Measurements from ENCODE around the gene RPP25L. TPM values are rescaled to one million over a fixed set of nuclear protein-coding genes. Genes with fewer than 3 reads are reported as not detected.
A peak's percentile ranks its signal among the peaks of the same experiment; 100 is the strongest.

The RPP25L gene
- 4.8 and 13.1 TPM in 2 replicates for total RNA-seq (2011; cell fraction: chromatin; rRNA removed; ENCODE audit: low replicate concordance)
- total RNA-seq (2011; cell fraction: nucleolus; rRNA removed), result 24.3 and 25.9 TPM in 2 replicates
- total RNA-seq (2011; cell fraction: nucleoplasm; rRNA removed), result 14.3 and 16.9 TPM in 2 replicates
- total RNA-seq (2014; rRNA removed), result 42.0 and 51.6 TPM in 2 replicates
- total RNA-seq (2014; rRNA removed; fragmentation: Illumina TruSeq; extraction: Trizol), result 12.1 and 19.1 TPM in 2 replicates
- total RNA-seq (2015; rRNA removed; fragmentation: Illumina TruSeq; extraction: Trizol), result 24.6 and 25.4 TPM in 2 replicates
- 34.9 and 38.2 TPM in 2 replicates for total RNA-seq (2021)
- polyA plus RNA-seq (2011; rRNA removed), result 31.5 and 36.7 TPM in 2 replicates
- polyA plus RNA-seq (2011; cell fraction: cytosol; rRNA removed), result 43.6 and 104 TPM in 2 replicates
- 25.2 and 35.0 TPM in 2 replicates for polyA plus RNA-seq (2011; cell fraction: nucleus; rRNA removed)
- polyA plus RNA-seq (2012), result 38.1 and 40.0 TPM in 2 replicates
- polyA plus RNA-seq (2014; fragmentation: Illumina TruSeq; extraction: Trizol), result 19.7 and 39.2 TPM in 2 replicates
- 10 to 100 TPM; 16.3 to 29.0 TPM for polyA plus RNA-seq (2014; fragmentation: Nextera tagmentation; extraction: Ambion mirVana)
- polyA plus RNA-seq (2014; rRNA removed), result 43.7 and 48.2 TPM in 2 replicates
- polyA minus RNA-seq (2011; rRNA and poly(A)+ RNA removed), result 6.4 and 8.7 TPM in 2 replicates
- 15.8 and 16.4 TPM in 2 replicates for polyA minus RNA-seq (2011; cell fraction: cytosol; rRNA and poly(A)+ RNA removed)
- polyA minus RNA-seq (2011; cell fraction: nucleus; rRNA and poly(A)+ RNA removed), result 8.1 and 13.2 TPM in 2 replicates
- Bru-seq, nascent RNA, result percentile 81 among the genes with signal in this experiment
- BruChase-seq, experiment 1, labeled RNA remaining after a 2-hour chase, result percentile 60 among the genes with signal in this experiment
- percentile 67 among the genes with signal in this experiment for BruChase-seq, experiment 2, labeled RNA remaining after a 6-hour chase
- long read RNA-seq, experiment 1, transcript RPP25L-201 (2 exons, 1,092 nt), result minor isoform, 15 of 42 reads
- long read RNA-seq, experiment 1, transcript RPP25L-202 (2 exons, 888 nt), result major isoform, 16 of 42 reads
- long read RNA-seq, experiment 1, partial matches to known transcripts, result 11 of 42 reads
- long read RNA-seq, experiment 1, other reads (novel, unspliced or antisense), result 0 of 42 reads
- long read RNA-seq, experiment 2, transcript RPP25L-202 (2 exons, 888 nt), result major isoform, 15 of 39 reads
- long read RNA-seq, experiment 2, transcript RPP25L-201 (2 exons, 1,092 nt), result minor isoform, 8 of 39 reads
- long read RNA-seq, experiment 2, partial matches to known transcripts, result 0 of 39 reads
- long read RNA-seq, experiment 2, other reads (novel, unspliced or antisense), result 16 of 39 reads
- long read RNA-seq, experiment 3, transcript RPP25L-201 (2 exons, 1,092 nt), result minor isoform, 5 of 27 reads
- long read RNA-seq, experiment 3, transcript RPP25L-202 (2 exons, 888 nt), result major isoform, 20 of 27 reads
- long read RNA-seq, experiment 3, partial matches to known transcripts, result 2 of 27 reads
- long read RNA-seq, experiment 3, other reads (novel, unspliced or antisense), result 0 of 27 reads

GRCh38 chr9:34611811-34612787, at the start of gene RPP25L:
Gene RPP25L (minus strand): TSS chr9:34612097. CDS start chr9:34611296, 801 bp downstream.
- H3K4me1 ChIP-seq (replicated peaks in 1 of 2; ENCODE audit: control insufficient read depth in 2 of 2, insufficient read depth in 2 of 2, low read length in 2 of 2), result peaks cover 7 to 19% of the 10 kb centered on the region in 2 experiments; a peak in 4 of 5 replicates
- intact Hi-C loops (cut with micrococcal nuclease), result loop anchor here (10.0 kb wide), 1 partner anchor 93 kb away; no protein-coding TSS in a partner anchor
- peak within 1 kb of the TSS; percentile 94 for H2AFZ ChIP-seq (ENCODE audit: low read depth, low read length)
- FAIRE-seq, result no peak
- 2% methylated on average over 37 of the region's 77 CpGs for WGBS (ENCODE audit: insufficient coverage, low coverage, missing lambda C conversion rate)
- peaks cover 17% of the 10 kb centered on the region for H3K79me2 ChIP-seq (ENCODE audit: control insufficient read depth, insufficient read depth, low read length)
- peak within 1 kb of the TSS; percentile 86 for H3K27ac ChIP-seq (ENCODE audit: extremely low read depth, low read depth, low read length)
- peaks cover 15% of the 10 kb centered on the region; the same call in 1 of the 3 replicates for H3K36me3 ChIP-seq (ENCODE audit: control insufficient read depth, insufficient read depth, low read length)
- no TSS peak for BruUV-seq (replicated peaks)
- peak; percentile 85 to 90 (median 88) for DNase-seq (ENCODE audit: extremely low read depth in 1 of 4, low spot score in 3 of 4)
- no peaks in the 10 kb centered on the region for H3K27me3 ChIP-seq (ENCODE audit: control insufficient read depth in 2 of 2, insufficient read depth in 2 of 2, low read length in 2 of 2)
- in situ Hi-C loops (cut with MboI), result no loop called here
- CTCF ChIA-PET (ENCODE audit: low intra/inter-chr PET ratio), result interaction anchor here (1.3 to 2.8 kb wide), 2 partner anchors 22 to 90 kb away, joined by 7 to 15 read pairs; no protein-coding TSS in a partner anchor
- H3K4me2 ChIP-seq (ENCODE audit: insufficient read depth, low read length), result peak within 1 kb of the TSS; percentile 93
- H3K9ac ChIP-seq (ENCODE audit: insufficient read depth in 1 of 2, low read depth in 2 of 2, low read length in 2 of 2), result peak within 1 kb of the TSS; percentile 89 to 92
- H3K9me1 ChIP-seq (ENCODE audit: control insufficient read depth, insufficient read depth, low read length), result no peaks in the 10 kb centered on the region
- peak; percentile 96 for ATAC-seq
- POLR2A ChIA-PET, result interaction anchor here (0.6 to 1.3 kb wide), 5 partner anchors 8 to 181 kb away, joined by 3 to 4 read pairs (median 4); partner anchors contain the start of gene DCTN3
- H4K20me1 ChIP-seq (replicated peaks; ENCODE audit: control insufficient read depth, insufficient read depth, low read length), result no peaks in the 10 kb centered on the region; the same call in 1 of the 2 replicates
- peak within 1 kb of the TSS; percentile 60 for H3K4me3 ChIP-seq
- H3K9me3 ChIP-seq (replicated peaks; ENCODE audit: control insufficient read depth, insufficient read depth, low read depth, low read length), result no peaks in the 10 kb centered on the region
- no peak for TF ChIP-seq XRCC5 (IDR thresholded peaks at IDR 0.05; ENCODE audit: low read depth, low read length)
- TF ChIP-seq DMBX1 (CRISPR knock-in tag; IDR thresholded peaks at IDR 0.05; ENCODE audit: borderline replicate concordance), result no peak
- no peak for TF ChIP-seq ZFPM2 (CRISPR knock-in tag; IDR thresholded peaks at IDR 0.05)
- TF ChIP-seq ATF1 (CRISPR knock-in tag; IDR thresholded peaks at IDR 0.05), result no peak
- TF ChIP-seq ATF1 (tag; IDR thresholded peaks at IDR 0.05), result no peak
- no peak for TF ChIP-seq HES1 (IDR thresholded peaks at IDR 0.05; ENCODE audit: low read depth)
- no peak for TF ChIP-seq RNF219 (CRISPR knock-in tag; IDR thresholded peaks at IDR 0.05)
- TF ChIP-seq BACH1 (tag; IDR thresholded peaks at IDR 0.05), result no peak
- TF ChIP-seq, protein P1, sequence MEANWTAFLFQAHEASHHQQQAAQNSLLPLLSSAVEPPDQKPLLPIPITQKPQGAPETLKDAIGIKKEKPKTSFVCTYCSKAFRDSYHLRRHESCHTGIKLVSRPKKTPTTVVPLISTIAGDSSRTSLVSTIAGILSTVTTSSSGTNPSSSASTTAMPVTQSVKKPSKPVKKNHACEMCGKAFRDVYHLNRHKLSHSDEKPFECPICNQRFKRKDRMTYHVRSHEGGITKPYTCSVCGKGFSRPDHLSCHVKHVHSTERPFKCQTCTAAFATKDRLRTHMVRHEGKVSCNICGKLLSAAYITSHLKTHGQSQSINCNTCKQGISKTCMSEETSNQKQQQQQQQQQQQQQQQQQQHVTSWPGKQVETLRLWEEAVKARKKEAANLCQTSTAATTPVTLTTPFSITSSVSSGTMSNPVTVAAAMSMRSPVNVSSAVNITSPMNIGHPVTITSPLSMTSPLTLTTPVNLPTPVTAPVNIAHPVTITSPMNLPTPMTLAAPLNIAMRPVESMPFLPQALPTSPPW (CRISPR knock-in tag; IDR thresholded peaks at IDR 0.05), result peak; percentile 56

All from K562 (cell line).